Measurements from ENCODE around the gene PLAGL1. TPM values are rescaled to one million over a fixed set of nuclear protein-coding genes. Genes with fewer than 3 reads are reported as not detected.

Gene PLAGL1
- total RNA-seq, 4 donors from 2014 or later, result 14.2 to 25.4 (median 15.8) TPM

DNA sequence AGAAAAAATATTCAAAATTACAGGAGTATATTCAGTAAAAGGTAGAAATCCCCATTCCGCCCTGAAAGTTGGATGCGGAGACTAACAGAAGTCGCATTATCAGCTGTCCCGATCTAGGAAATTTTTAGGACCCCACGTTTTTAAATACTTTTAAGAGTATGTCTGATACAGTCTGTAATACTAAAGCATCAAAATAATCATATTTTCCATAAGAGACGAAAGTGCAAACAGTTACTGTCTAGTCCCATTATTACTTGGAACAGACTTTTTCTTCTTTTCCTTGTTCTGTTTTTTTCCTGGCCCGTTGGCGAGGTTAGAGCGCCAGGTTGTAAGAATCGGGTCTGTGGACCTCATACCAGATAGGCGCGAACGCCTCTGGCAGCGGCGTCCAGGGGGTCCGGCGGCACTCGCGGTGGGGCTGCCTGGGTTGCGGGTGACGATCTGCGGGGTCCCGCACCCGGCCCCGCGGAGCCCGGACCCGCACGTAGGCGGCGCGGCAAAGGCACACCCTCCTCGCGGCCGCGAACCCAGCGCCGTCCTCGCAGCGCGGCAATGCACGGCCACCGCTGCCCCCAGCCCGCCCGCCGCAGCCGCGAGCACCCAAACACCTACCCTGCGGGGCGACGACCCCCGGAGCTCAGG lies 460 bp downstream of the PLAGL1 start:
- TF ChIP-seq CTCF (IDR thresholded peaks at IDR 0.05) (no peak), POLR2A (IDR thresholded peaks at IDR 0.05) (no peak)
- Histone ChIP-seq H3K36me3 (no peaks in the 10 kb centered on the region), H3K9me3 (no peaks in the 10 kb centered on the region), H3K4me3 (peak overlapping the region; percentile 58 to 81 (median 70)), H3K27ac (peak overlapping the region; percentile 73 to 87 (median 82)), H3K4me1 (peaks cover 0 to 11% (median 0%) of the 10 kb centered on the region in 3 donors), H3K27me3 (no peaks in the 10 kb centered on the region)
- no peak for DNase-seq
- 42 to 50% methylated on average over 22 to 25 of the region's 52 CpGs for WGBS, 2 donors
- intact Hi-C loops (cut with DNase I), result no loop called here

DNA sequence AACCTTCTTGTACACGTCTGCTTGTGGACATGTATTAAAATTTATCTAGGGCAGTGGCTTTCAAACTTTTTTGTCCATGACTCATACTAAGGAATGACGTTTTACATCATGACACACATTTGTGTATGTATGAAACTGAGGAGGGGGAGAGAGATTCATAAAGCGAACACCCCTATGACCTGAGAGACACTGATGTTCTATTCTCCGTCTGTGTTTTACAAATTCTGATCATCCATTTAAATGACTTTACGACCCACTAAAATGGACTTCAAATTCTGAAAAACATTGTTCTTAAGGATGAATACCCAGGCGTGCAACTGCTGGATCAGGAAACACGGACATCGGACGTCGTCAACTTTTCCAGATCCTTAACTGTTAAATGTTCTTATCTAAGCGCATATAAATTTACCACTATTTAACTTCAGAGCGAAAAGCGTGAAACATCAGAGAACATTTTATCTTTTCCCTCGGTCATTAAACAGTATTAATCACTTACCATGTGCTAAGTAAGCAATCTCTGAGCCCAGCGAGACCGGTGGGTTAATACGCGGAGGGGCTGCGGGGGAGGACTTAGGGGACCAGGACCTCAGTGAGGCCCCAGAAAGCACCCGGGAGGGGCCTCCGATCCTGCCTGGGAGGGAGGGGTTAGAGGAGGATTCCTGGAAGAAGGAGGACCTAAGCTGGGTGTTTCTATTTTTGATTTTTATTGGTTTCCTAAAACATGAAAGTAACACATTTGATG lies 1.2 kb downstream of the PLAGL1 start:
- Histone ChIP-seq H3K4me1 (peaks cover 0 to 11% (median 0%) of the 10 kb centered on the region in 3 donors), H3K27me3 (no peaks in the 10 kb centered on the region), H3K9me3 (no peaks in the 10 kb centered on the region), H3K4me3 (peak overlapping the region; percentile 58 to 81 (median 70)), H3K36me3 (no peaks in the 10 kb centered on the region), H3K27ac (peak overlapping the region; percentile 73 to 87 (median 82))
- DNase-seq, result no peak
- 49 to 55% methylated on average over 21 of the region's 21 CpGs for WGBS, 2 donors
- intact Hi-C loops (cut with DNase I), result no loop called here
- TF ChIP-seq CTCF (IDR thresholded peaks at IDR 0.05), result no peak
- no peak for TF ChIP-seq POLR2A (IDR thresholded peaks at IDR 0.05)

DNA sequence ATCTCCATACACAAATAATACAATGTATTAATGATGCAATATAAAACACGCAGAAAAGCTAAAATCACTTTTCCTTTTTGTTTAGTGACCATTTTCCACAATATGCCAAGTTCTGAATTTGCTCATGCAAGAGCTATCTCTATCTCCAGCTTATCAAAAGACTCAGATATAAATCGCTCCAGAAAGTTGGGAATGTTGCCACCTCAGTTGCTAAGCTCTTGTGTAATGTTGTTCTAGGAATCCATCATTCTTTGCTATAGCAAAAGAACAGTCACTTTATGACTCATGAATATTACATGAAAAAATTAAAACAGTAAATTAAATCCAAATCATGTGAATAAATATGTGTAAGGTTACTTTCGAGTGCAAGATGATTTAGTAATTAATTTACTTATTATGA lies 8.7 kb downstream of the PLAGL1 start:
- intact Hi-C loops (cut with DNase I), result no loop called here
- TF ChIP-seq CTCF (IDR thresholded peaks at IDR 0.05) (no peak), POLR2A (IDR thresholded peaks at IDR 0.05) (no peak)
- H3K36me3 ChIP-seq, result no peaks in the 10 kb centered on the region
- no peak for DNase-seq
- no peaks in the 10 kb centered on the region for H3K27me3 ChIP-seq
- H3K27ac ChIP-seq, result no peak overlapping the region
- 53 to 59% methylated on average over 3 of the region's 3 CpGs for WGBS, 2 donors
- H3K9me3 ChIP-seq, result no peaks in the 10 kb centered on the region
- H3K4me1 ChIP-seq, result peaks cover 0 to 16% (median 0%) of the 10 kb centered on the region in 3 donors
- H3K4me3 ChIP-seq, result no peak overlapping the region

- TF ChIP-seq CTCF (IDR thresholded peaks at IDR 0.05) (no peak), POLR2A (IDR thresholded peaks at IDR 0.05) (no peak)
- no peaks in the 10 kb centered on the region for H3K9me3 ChIP-seq
- no peaks in the 10 kb centered on the region for H3K27me3 ChIP-seq
- intact Hi-C loops (cut with DNase I), result no loop called here
- H3K27ac ChIP-seq, result no peak overlapping the region
- H3K4me1 ChIP-seq, result peaks cover 0 to 16% (median 0%) of the 10 kb centered on the region in 3 donors
- DNase-seq, result no peak
- H3K4me3 ChIP-seq, result no peak overlapping the region
- H3K36me3 ChIP-seq, result no peaks in the 10 kb centered on the region
- 86 to 97% methylated on average over 2 of the region's 2 CpGs for WGBS, 2 donors
These were observed 9.4 kb downstream of the PLAGL1 start for GRCh38 chr6:143998686-143999085.

DNA sequence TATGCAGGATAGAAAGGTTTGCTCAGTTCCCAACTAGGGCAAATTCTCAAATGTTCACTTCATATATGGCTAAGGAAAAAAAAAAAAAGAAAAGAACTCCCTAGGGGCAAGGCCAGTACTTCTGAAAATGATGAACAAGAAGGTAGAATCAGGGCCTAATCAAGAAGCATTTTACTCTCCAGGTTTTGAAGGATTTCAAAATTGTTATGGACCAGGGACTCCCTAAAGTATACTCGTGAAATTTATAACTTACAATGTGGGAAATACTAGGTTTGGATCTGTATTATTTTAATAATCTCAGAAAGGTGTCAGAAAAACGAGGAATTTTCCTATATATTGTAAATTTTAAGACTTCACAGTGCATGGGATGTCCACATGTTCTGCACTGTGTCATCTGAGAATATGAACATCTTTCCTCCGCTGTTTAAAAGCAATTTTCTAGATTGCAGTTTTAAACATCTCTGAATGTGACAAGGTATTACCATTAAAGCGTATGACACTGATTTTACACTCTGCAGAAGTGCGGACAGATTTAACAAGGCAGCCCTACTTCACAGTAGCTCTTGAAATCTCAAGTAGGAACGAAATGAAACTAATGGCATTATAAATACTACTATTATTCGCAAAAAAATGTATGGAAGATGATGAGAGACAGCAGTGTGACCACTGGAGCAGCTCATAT lies 14.0 kb downstream of the PLAGL1 start:
- intact Hi-C loops (cut with DNase I), result no loop called here
- Histone ChIP-seq H3K27ac (no peak overlapping the region), H3K9me3 (no peaks in the 10 kb centered on the region), H3K4me1 (peaks cover 0 to 13% (median 0%) of the 10 kb centered on the region in 3 donors), H3K27me3 (no peaks in the 10 kb centered on the region), H3K4me3 (no peak overlapping the region), H3K36me3 (no peaks in the 10 kb centered on the region)
- 80 to 87% methylated on average over 7 of the region's 7 CpGs for WGBS, 2 donors
- TF ChIP-seq POLR2A (IDR thresholded peaks at IDR 0.05) (no peak), CTCF (IDR thresholded peaks at IDR 0.05) (no peak)
- no peak for DNase-seq
